Bone marrow (tissue), 2 donors: Measurements from ENCODE around the gene PCNX1.

Source experiments
- DNase-seq, 2 donors: peaks; one replicate each; lab custom pipeline; 2025; lab: John Stamatoyannopoulos, UW

PCNX1 gene

GRCh38 chr14:70957710-70958109 is 50.5 kb downstream of the PCNX1 start:
- DNase-seq, result no peak

GRCh38 chr14:70962935-70963334 is 55.7 kb downstream of the PCNX1 start:
- no peak for DNase-seq

GRCh38 chr14:70964492-70964891 is 57.2 kb downstream of the PCNX1 start:
- no peak for DNase-seq

- no peak for DNase-seq
Measured at GRCh38 chr14:70971560-70971959, 64.3 kb downstream of the PCNX1 start.

- peak; percentile 13 to 58 for DNase-seq
Measured at GRCh38 chr14:70972107-70972976, 65.1 kb downstream of the PCNX1 start.

- DNase-seq, result no peak
Measured at GRCh38 chr14:70976591-70976990, 69.3 kb downstream of the PCNX1 start.

- DNase-seq, result peak in 1 of 2 donors; percentile 64
Measured at GRCh38 chr14:70981000-70981952, 74.0 kb downstream of the PCNX1 start.

GRCh38 chr14:70982200-70982599 is 74.9 kb downstream of the PCNX1 start:
- DNase-seq, result peak in 1 of 2 donors; percentile 16

GRCh38 chr14:70987041-70987440 is 79.8 kb downstream of the PCNX1 start:
- DNase-seq, result no peak

GRCh38 chr14:70988452-70988851 is 81.2 kb downstream of the PCNX1 start:
- no peak for DNase-seq

GRCh38 chr14:70993931-70994330 is 86.7 kb downstream of the PCNX1 start:
- no peak for DNase-seq

GRCh38 chr14:70995211-70995610 is 88.0 kb downstream of the PCNX1 start:
- no peak for DNase-seq

GRCh38 chr14:70995671-70996070 is 88.4 kb downstream of the PCNX1 start:
- no peak for DNase-seq

GRCh38 chr14:70999117-70999516 is 91.9 kb downstream of the PCNX1 start:
- DNase-seq, result peak in 1 of 2 donors; percentile 42

GRCh38 chr14:71000091-71000490 is 92.8 kb downstream of the PCNX1 start:
- no peak for DNase-seq

GRCh38 chr14:71001742-71002141 is 94.5 kb downstream of the PCNX1 start:
- DNase-seq, result no peak

GRCh38 chr14:71003156-71003555 is 95.9 kb downstream of the PCNX1 start:
- DNase-seq, result no peak

- DNase-seq, result no peak
Measured at GRCh38 chr14:71004481-71004880, 97.2 kb downstream of the PCNX1 start.

- DNase-seq, result no peak
Measured at GRCh38 chr14:71005076-71005475, 97.8 kb downstream of the PCNX1 start.

- no peak for DNase-seq
Measured at GRCh38 chr14:71006200-71006563, 98.9 kb downstream of the PCNX1 start.

- no peak for DNase-seq
Measured at GRCh38 chr14:71011479-71011878, 104.2 kb downstream of the PCNX1 start.

GRCh38 chr14:71012888-71013287 is 105.6 kb downstream of the PCNX1 start:
- DNase-seq, result no peak
